HUES6 (cell line): Measurements from ENCODE around the gene BANF2.

Experiments
- H3K27ac ChIP-seq: 2 replicates; pipeline ENCODE4 v1.7.0; 2013; ENCODE audit warnings: low read depth, mild to moderate bottlenecking, low read length, inconsistent platforms
- H3K27me3 ChIP-seq: 2 replicates; pipeline ENCODE4 v1.6.1; 2013; ENCODE audit warnings: low read length; ENCODE audit not compliant: control insufficient read depth, insufficient read depth
- H3K36me3 ChIP-seq: 2 replicates; pipeline ENCODE4 v1.6.1; 2013; ENCODE audit warnings: low read length; ENCODE audit not compliant: control insufficient read depth, insufficient read depth
- H3K4me1 ChIP-seq: 2 replicates; pipeline ENCODE4 v1.6.1; 2013; ENCODE audit warnings: low read length; ENCODE audit not compliant: control insufficient read depth, insufficient read depth
- H3K4me3 ChIP-seq: 2 replicates; pipeline ENCODE4 v1.5.1; 2013; ENCODE audit warnings: low read depth, low read length
- H3K9ac ChIP-seq: one replicate; pipeline ENCODE4 v1.6.1; 2013; ENCODE audit warnings: mild to moderate bottlenecking, low read length
- H3K9me3 ChIP-seq: 2 replicates; pipeline ENCODE4 v1.6.1; 2013; ENCODE audit warnings: low read depth, low read length; ENCODE audit not compliant: control insufficient read depth, insufficient read depth

The BANF2 gene

DNA sequence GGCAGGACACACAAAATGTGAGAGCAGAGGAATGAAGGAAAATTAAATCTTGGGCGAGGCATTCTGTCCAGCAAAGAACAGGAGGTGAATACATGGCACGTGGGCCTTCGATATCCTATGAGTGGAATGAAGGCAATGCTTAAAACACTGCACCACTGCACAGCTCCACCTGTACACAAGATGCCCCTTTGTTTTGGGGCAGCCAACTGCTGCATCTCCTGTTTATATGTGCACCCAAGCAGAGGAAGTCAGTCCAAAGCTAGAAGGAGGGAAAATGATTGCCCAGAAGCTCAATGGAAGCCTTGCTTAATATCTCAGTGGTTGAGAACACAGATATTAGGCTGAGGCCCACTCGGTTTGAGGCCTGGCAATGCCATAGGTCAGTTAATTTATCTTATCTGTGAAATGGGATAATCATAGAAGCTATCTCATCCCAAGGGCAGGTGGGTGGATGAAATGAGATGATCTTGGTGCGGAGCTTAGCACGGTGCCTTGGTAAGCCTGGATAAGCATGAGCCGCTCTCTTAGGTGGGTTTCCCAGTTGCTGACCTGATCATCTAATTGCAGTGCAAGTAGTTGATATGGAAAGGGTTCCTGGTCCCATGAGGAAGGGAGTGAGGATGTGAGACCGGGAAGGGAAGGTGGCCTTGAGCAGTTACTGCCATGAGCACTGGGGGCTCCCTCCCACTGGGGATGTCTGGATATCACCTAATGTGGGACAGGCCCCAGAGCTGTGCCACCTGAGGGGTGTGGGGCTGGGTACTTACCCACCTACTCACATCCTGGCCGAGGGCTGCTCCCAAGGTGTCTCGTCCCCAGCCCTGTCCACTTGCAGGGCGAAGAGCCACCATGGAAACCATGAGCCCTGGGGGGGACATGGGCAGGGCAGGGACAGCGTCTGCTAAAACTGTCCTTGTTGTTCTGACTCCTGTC, 9.9 kb downstream of the BANF2 start:
- no peaks in the 10 kb centered on the region for H3K36me3 ChIP-seq
- H3K4me1 ChIP-seq = peaks cover 22% of the 10 kb centered on the region
- H3K27ac ChIP-seq = no peak overlapping the region
- no peaks in the 10 kb centered on the region for H3K27me3 ChIP-seq
- H3K4me3 ChIP-seq = no peak overlapping the region
- H3K9me3 ChIP-seq = no peaks in the 10 kb centered on the region
- H3K9ac ChIP-seq = no peak overlapping the region

DNA sequence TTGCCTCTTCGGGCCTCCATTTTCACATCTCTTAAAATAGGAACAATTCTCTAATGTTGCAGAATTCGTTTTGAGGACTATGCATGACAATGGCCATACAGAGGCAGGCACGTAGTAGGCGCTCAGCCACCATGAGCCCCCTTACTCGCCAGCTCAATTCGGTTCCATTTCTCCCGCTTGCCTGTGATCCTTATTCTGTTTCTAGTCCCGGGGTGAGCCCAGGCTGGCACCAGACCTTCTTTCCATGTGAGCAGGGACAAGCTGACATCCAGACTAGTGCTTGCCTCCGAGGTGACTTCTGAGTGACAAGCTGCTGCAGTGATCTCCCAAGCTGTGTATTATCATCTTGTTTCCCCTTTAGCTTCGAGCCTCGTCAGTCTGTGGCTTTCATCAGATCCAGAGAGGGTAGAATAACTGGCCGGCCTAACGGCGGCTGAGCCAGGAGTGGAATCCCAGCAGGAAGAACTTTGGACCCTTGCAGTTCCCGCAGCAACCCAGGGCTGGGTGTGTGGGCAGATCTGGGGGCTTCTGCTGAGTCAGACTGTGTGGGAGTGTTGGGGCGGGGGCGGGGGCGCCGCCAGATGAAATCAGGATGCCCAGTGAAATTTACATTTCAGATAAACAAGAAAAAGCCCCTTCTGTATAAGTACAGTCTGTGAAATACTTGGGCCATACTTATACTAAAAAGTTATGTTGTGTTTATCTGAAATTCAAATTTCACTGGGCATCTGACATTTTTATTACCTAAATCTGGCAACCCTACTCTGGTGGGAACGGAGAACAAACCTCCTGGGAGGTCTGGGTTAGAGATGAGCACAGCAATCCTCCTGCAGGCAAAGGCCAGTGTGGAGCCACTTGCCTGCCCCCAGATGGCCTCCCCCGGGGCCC, 10.9 kb downstream of the BANF2 start:
- Histone ChIP-seq H3K4me1 (peaks cover 22% of the 10 kb centered on the region), H3K36me3 (no peaks in the 10 kb centered on the region), H3K27ac (no peak overlapping the region), H3K4me3 (no peak overlapping the region), H3K9me3 (no peaks in the 10 kb centered on the region), H3K27me3 (no peaks in the 10 kb centered on the region), H3K9ac (no peak overlapping the region)

DNA sequence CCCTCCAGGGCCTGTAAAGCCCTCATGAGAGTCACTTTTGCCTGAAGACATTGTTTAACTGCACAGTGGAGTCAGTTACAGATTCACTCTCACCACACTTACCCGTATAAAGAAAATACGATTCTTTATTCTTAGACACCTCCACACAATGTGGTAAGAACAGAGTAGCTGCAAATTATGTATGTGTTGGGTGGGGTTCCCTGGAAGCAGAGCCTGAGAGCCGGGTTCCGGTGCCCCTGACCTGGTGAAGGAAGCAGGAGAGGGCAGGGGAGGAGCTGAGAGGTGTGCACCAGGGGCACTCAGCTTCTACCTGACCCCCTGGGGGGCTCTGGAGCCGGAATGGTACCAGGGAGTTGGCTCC, 11.5 kb downstream of the BANF2 start:
- H3K4me3 ChIP-seq = no peak overlapping the region
- H3K4me1 ChIP-seq = peaks cover 22% of the 10 kb centered on the region
- H3K9ac ChIP-seq = no peak overlapping the region

DNA sequence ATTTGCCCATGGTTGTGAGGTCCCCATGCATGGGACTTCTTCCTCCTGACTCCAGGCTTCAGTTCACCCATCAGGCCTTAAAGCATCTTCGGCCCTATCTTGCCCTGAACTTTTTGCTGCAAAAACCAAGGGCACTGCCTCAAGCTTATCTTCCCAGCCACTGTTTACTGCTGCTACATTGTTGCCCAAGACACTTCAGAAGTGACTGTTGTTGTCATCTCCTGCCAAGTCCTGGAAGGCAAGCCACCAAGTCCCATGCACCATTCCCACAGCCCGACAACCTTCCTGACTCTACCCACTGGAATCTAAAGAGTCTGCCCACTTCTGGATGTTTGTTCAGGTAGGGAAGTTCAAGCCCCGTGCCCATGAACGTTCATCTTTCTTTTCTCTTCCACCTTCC, 12.4 kb downstream of the BANF2 start:
- H3K9ac ChIP-seq = no peak overlapping the region
- no peak overlapping the region for H3K27ac ChIP-seq
- no peak overlapping the region for H3K4me3 ChIP-seq
- peaks cover 22% of the 10 kb centered on the region for H3K4me1 ChIP-seq
- H3K27me3 ChIP-seq = no peaks in the 10 kb centered on the region
- H3K36me3 ChIP-seq = no peaks in the 10 kb centered on the region
- H3K9me3 ChIP-seq = no peaks in the 10 kb centered on the region

More for the DNA sequence above, 11.5 kb downstream of the BANF2 start:
- Histone ChIP-seq H3K27me3 (no peaks in the 10 kb centered on the region), H3K27ac (no peak overlapping the region), H3K9me3 (no peaks in the 10 kb centered on the region), H3K36me3 (no peaks in the 10 kb centered on the region)

DNA sequence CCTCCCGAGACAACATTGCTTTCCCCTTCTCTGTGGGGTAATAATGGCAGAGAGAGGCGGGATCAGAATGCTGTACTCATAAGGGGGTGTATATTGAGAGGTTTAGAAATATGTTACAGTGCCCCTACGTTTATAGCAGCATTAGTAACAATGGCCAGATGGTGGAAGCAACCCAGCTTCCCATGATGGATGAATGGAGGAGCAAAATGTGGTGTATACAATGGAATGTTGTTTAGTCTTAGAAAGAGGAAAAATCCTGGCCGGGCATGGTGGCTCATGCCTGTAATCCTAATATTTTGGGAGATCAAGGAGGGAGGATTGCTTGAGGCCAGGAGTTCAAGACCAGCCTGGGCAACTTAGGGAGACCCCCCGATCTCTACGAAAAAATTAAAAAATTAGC, 12.9 kb downstream of the BANF2 start:
- peaks cover 22% of the 10 kb centered on the region for H3K4me1 ChIP-seq
- H3K9ac ChIP-seq = no peak overlapping the region
- no peak overlapping the region for H3K27ac ChIP-seq
- no peak overlapping the region for H3K4me3 ChIP-seq
- no peaks in the 10 kb centered on the region for H3K36me3 ChIP-seq
- H3K27me3 ChIP-seq = no peaks in the 10 kb centered on the region
- H3K9me3 ChIP-seq = no peaks in the 10 kb centered on the region

DNA sequence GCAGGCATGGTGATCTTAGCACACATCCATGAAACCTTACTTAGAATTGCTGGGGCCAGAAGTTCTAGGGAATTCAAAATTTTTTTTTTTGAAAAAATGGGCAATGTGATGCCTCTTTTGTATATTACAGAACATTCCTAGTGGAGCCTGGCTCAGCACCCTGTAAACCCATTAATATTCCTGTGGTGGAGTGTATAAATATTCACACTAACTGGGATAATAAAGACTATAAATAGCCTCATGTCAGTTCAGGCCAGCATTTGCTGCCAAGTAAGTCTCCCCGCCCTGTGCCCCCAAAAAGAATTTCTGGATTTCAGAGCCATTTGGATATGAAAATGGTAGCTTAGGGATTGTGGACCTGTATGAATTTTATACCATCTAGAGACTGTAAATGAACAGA, 14.8 kb downstream of the BANF2 start:
- Histone ChIP-seq H3K27ac (no peak overlapping the region), H3K27me3 (no peaks in the 10 kb centered on the region), H3K9ac (no peak overlapping the region), H3K4me1 (peaks cover 22% of the 10 kb centered on the region), H3K4me3 (no peak overlapping the region), H3K9me3 (no peaks in the 10 kb centered on the region), H3K36me3 (no peaks in the 10 kb centered on the region)

DNA sequence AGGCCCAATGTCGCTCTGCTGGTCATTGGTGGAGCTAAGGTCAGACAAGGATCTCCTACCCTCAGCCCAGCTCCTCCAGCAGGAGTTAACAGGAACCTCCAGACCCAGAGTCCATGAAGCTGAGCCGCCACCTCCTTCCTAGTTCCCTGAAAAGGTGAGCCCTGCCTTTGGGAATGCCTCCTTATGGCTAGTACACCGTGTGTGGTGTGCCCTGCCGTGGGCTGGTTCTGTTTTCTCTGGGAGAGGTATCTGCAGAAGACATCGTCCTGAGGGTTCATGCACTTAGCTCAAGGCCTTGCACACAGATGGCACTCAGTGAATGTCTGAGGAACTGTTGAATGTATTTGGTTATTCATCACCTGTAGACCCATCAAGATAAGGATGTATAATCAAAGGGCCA, 15.3 kb downstream of the BANF2 start:
- Histone ChIP-seq H3K4me1 (peaks cover 17% of the 10 kb centered on the region), H3K27ac (no peak overlapping the region), H3K36me3 (no peaks in the 10 kb centered on the region), H3K9me3 (no peaks in the 10 kb centered on the region), H3K9ac (no peak overlapping the region), H3K27me3 (no peaks in the 10 kb centered on the region), H3K4me3 (no peak overlapping the region)

DNA sequence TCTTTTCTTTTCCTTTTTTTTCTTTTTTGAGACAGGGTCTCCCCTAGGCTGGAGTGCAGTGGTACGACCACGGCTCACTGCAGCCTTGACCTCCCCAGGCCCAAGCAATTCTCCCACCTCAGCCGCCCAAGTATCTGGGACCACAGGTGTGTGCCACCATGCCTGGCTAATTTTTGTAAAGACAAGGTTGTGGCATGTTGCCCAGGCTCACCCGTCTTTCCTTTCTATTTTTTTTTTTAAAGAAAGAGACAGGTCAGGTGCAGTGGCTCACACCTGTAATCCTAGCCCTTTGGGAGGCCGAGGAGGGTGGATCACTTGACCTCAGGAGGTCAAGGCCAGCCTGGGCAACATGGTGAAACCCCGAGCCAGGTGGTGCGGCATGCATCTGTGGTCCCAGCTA, 16.6 kb downstream of the BANF2 start:
- Histone ChIP-seq H3K4me1 (peaks cover 5% of the 10 kb centered on the region), H3K9ac (no peak overlapping the region), H3K9me3 (no peaks in the 10 kb centered on the region), H3K36me3 (no peaks in the 10 kb centered on the region), H3K27me3 (no peaks in the 10 kb centered on the region), H3K4me3 (no peak overlapping the region), H3K27ac (no peak overlapping the region)

DNA sequence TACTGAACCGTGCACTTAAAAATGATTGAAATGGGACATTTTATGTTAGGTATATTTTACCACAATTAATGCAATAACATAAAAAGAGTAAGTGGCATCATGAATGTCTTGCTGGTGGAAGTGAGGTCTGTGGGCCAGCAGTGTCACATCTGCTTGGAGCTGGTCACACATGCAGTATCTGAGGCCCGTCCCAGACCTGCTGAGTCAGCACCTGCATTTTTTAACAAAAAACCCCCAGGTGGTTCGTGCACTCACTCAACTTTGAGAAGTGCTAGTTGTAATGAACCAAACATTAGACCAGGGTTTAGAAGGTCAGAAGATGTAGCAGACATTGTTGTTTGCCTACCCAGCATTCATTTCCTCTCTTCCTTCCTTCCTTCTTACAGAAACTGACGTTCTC, 21.0 kb downstream of the BANF2 start:
- no peak overlapping the region for H3K4me3 ChIP-seq
- H3K27me3 ChIP-seq = no peaks in the 10 kb centered on the region
- H3K9ac ChIP-seq = no peak overlapping the region
- no peaks in the 10 kb centered on the region for H3K36me3 ChIP-seq
- H3K4me1 ChIP-seq = no peaks in the 10 kb centered on the region
- no peak overlapping the region for H3K27ac ChIP-seq
- no peaks in the 10 kb centered on the region for H3K9me3 ChIP-seq

DNA sequence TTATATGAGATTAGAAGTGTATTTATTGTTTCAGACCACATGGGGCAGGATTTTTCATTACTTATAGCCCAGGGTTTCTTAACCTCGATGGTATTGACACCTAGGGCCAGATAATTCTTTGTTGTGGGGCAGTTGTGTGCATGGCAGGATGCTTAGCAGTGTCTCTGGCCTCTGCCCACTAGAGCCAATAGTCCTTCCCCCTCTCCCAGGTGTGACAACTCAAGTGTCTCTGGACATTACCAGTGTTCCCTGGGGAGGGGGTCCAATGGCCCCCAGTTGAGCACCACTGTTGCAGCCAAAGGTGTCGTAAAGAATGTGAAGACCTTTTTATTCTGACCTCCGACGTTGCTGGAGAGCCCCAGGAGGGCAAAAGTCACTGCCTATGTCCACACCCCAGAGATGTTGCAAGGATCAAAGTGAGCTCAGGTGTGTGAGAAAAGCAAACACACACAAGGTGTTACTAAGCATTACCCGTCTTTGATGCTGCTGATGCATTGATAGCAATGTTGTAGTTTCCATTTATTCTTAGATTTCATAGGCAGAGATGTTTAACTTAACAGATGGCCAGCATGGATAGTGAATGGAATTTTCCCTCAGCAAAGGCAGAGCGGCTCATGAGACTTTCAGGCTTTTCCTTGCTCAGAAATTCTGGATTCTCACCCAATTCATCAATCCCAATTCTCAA, 22.2 kb downstream of the BANF2 start:
- H3K4me3 ChIP-seq = no peak overlapping the region
- no peak overlapping the region for H3K9ac ChIP-seq

More for the DNA sequence above, 22.2 kb downstream of the BANF2 start:
- no peaks in the 10 kb centered on the region for H3K36me3 ChIP-seq
- H3K27me3 ChIP-seq = no peaks in the 10 kb centered on the region
- no peaks in the 10 kb centered on the region for H3K9me3 ChIP-seq
- H3K4me1 ChIP-seq = no peaks in the 10 kb centered on the region
- no peak overlapping the region for H3K27ac ChIP-seq
